Kidney epithelial cell (primary cell): Measurements from ENCODE around the gene MAVS. TPM values are rescaled to one million over a fixed set of nuclear protein-coding genes. Genes with fewer than 3 reads are reported as not detected.
"Not testable (repeated sequence)": the region's sequence is repeated elsewhere in the genome, so short reads cannot be mapped to it uniquely, and the experiment has no call there.

ENCODE experiments used
- DNase-seq: peaks from one replicate; pipeline ENCODE4 v3.0.0-alpha.2; 2010; ENCODE audit warnings: low read depth
- H3K27me3 ChIP-seq: 2 replicates; pipeline ENCODE4 v1.6.0; 2011; ENCODE audit warnings: low read length; ENCODE audit not compliant: control insufficient read depth, insufficient read depth
- H3K36me3 ChIP-seq: 2 replicates; pipeline ENCODE4 v1.5.1; 2011; ENCODE audit warnings: low read length; ENCODE audit not compliant: control insufficient read depth, insufficient read depth
- H3K4me3 ChIP-seq: 2 replicates; pipeline ENCODE4 v1.5.1; 2011; ENCODE audit warnings: low read depth, mild to moderate bottlenecking, control low read depth, low read length
- CTCF ChIP-seq: IDR thresholded peaks from 2 replicates; pipeline ENCODE4 v1.5.1; 2011; ENCODE audit warnings: mild to moderate bottlenecking, moderate library complexity, low read length, control low read depth, inconsistent platforms; ENCODE audit not compliant: insufficient read depth, poor library complexity, severe bottlenecking
- total RNA-seq: library from RNA; depleted of rRNA; stranded (reverse); fragments of >200 nt; gene quantifications from 2 replicates; pipeline ENCODE4 v1.2.3, GENCODE V29; 2015

MAVS gene
- total RNA-seq, 1 donor from 2014 or later: 30.8 TPM

GRCh38 chr20:3896853-3897583, 50.4 kb downstream of the MAVS start:
- no peak for TF ChIP-seq CTCF
- H3K4me3 ChIP-seq: no peak overlapping the region
- DNase-seq: no peak
- H3K36me3 ChIP-seq: peaks cover 1% of the 10 kb centered on the region
- H3K27me3 ChIP-seq: no peaks in the 10 kb centered on the region

- not testable (repeated sequence) for DNase-seq, H3K4me3 ChIP-seq, H3K27me3 ChIP-seq, H3K36me3 ChIP-seq
These were observed 51.5 kb downstream of the MAVS start for GRCh38 chr20:3898181-3898580.

- DNase-seq: no peak
- no peaks in the 10 kb centered on the region for H3K27me3 ChIP-seq
- no peak for TF ChIP-seq CTCF
- H3K4me3 ChIP-seq: no peak overlapping the region
- peaks cover 1% of the 10 kb centered on the region for H3K36me3 ChIP-seq
These were observed 52.0 kb downstream of the MAVS start for GRCh38 chr20:3898639-3899038.

GRCh38 chr20:3900187-3900604, 53.6 kb downstream of the MAVS start:
- H3K27me3 ChIP-seq: no peaks in the 10 kb centered on the region
- no peak for DNase-seq
- no peak for TF ChIP-seq CTCF
- peaks cover 1% of the 10 kb centered on the region for H3K36me3 ChIP-seq
- no peak overlapping the region for H3K4me3 ChIP-seq

GRCh38 chr20:3901028-3901705, 54.5 kb downstream of the MAVS start:
- H3K36me3 ChIP-seq: peaks cover 1% of the 10 kb centered on the region
- H3K27me3 ChIP-seq: no peaks in the 10 kb centered on the region
- DNase-seq: no peak
- TF ChIP-seq CTCF: no peak
- H3K4me3 ChIP-seq: no peak overlapping the region

- no peak for DNase-seq
- H3K36me3 ChIP-seq: peaks cover under 1% of the 10 kb centered on the region
- H3K27me3 ChIP-seq: no peaks in the 10 kb centered on the region
- H3K4me3 ChIP-seq: no peak overlapping the region
- no peak for TF ChIP-seq CTCF
These were observed 55.2 kb downstream of the MAVS start for GRCh38 chr20:3901706-3902440.
